HT-29 (cell line): Measurements from ENCODE around the gene CLK3. TPM values are rescaled to one million over a fixed set of nuclear protein-coding genes. Genes with fewer than 3 reads are reported as not detected.
"Not testable (repeated sequence)": the region's sequence is repeated elsewhere in the genome, so short reads cannot be mapped to it uniquely, and the experiment has no call there.

ENCODE experiments used
- DNase-seq: peaks from one replicate; pipeline ENCODE4 v3.0.0-alpha.2; 2015; ENCODE audit warnings: low spot score
- total RNA-seq: library from RNA; depleted of rRNA; stranded (reverse); fragments of >200 nt; shearing (Covaris generic); gene quantifications from 2 replicates; pipeline ENCODE4 v1.2.3, GENCODE V29; 2014

Gene CLK3
- total RNA-seq, 1 experiment from 2014 or later: 94.7 TPM

DNA sequence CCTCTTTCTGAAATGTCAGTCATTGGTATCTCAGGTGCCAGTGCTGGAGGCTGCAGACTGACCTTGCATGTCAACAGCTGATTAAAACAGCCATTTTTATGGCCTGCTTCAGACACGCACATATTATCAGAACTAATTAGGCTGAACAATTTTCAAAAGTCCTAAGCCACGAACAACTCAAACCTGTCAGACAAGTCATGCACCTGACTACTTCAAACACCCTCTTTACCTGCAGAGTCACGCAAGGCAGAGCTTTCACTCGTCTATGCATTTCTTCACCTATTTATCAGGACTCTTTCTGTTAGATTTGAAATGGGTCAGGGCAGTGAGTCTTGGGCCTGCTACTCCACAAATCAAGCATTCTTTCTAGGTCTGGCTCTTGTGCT, 26.7 kb downstream of the CLK3 start:
- DNase-seq: peak; percentile 79

DNA sequence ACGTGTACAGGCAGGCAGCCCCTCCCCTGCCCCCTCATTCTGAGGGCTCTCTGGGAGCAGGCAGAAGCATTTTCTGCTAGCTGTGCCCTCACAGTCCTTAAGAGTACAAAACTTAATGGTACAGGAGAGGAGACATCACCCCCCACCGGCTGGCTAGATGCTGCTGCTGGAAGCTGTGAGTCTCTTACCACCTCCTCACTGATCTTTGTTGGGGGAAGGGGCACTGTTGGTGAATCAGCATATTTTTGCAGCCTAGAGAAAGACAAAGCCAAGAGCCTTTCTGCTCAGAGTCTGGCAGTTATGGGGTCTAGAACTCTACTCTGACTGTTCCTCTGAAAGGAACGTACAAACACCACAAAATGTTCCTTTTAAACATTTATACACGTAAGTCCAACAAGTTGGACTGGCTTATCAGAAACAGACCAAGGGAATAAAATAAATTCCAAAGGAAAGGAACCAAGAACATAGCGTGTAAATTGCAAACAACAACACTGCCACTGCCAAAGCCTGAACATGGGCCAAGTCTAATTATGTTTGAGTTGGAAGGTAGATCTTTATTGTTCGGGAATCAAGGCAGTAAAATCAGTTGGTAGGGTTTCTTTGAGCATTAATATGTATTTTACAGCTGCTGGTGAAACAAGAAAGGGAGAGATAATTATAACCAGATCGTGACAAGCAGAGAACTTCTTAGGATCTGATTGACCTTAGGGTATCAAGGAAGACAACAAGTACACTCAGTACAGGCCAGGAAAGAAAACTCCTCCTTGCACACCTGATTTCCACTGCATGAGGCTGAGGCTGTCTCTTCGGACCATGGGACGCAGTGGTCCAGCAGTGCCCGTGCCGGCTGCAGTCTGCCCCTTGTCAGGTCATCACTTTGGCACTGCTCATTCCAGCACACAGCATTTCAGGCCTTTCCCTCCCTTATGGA, 27.4 kb downstream of the CLK3 start:
- DNase-seq: peak; percentile 46

DNA sequence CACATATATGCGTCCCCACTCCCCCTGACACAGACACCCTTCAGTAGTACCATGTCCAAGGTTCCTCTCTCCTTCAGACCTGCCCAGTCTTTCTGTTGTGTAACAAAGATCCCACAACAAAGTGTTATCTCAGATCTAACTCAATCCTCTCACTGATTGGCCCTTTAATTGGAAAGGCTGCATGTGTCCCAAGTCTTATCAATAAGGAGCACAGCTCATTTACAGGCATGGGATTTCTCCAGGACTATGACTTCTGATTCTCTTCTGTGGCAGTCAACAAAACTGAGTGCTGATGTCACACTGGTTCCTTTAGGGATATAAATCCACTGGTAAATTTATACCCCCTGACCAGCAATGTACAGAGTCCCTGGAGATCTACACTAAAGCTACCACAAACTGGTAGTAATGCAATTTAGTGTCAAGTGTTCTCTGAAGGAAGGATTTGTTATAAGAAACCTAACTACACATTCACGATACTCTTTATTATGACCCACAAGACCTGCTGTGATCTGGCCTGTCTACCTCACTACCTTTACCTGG, 28.1 kb downstream of the CLK3 start:
- DNase-seq: no peak

DNA sequence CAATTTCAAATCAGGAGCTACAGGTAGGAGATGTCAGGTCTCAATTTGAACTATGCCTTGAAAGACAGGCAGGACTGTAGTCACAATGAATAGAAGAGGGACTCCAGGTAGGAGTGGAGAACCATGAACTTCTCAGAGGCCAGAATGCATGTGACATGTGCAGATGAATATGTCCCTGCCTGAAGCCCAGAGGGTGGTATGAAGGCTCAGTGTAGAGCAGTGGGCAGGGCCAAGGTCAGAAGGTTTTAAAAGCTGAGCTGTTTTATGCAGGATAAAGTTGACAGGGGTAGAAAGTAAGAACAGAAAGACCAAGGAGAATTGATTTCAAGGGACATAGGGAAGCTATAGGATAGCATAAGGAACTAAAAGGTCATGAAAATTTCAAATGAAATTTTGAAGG, 30.8 kb downstream of the CLK3 start:
- DNase-seq: no peak

DNA sequence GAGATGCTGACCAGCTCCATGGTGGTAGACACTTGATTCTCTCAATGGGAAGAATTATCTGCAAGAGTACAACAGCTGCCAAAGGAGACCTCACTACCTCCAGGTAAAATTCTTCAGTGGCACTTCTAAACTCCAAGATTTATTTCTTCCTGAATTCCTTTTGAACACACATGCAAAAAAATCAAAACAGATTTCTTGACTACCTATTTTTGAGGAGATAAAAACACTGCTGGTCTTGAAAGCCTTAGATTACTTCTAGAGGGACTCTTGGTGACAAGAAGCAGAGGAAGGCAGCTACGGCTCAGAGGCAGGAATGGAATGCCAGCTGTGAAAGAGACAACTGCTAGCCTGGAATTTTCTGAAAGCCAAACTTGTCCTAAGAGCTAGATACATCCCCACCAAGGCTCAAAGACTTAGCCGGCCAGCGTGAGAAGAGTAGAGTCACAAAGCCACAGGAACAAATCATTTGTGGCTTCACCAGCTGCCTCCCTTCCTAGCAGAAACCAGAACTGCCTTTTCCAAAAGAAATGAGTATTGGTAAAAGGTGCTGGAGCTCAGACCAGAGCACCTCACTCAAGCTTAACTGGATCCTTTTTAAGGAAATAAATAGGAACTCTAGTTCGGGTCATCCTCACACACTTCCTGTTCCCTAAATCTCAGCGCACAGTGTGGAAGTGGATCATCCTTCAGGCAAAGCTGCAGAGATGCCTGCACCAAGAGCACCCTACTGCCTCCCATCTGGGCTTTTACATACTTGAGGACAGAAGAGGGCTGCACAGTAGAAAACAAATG, 32.6 kb downstream of the CLK3 start:
- no peak for DNase-seq

DNA sequence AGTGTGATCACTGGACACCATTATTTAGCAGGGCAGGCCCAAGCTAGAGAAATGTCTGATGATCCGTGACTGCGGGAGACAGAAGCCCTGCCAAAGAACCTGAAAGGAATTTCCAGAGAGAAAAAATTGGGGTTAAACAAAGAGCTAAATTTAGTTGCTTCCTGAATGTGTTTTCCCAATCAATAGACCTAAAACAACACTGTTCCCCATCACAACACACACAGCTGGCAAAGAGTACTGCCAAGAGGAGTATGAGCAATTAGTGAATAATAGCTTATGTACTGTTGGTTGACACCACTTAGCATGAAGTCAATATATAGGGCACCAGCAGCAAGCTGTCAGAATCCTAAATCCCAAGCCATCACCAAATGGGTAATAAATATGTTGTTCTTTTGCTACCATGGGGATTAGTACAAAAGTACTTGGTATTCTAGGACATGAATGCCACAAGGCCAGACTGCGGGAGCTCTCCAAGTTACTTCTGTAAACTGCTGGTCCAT, 35.7 kb downstream of the CLK3 start:
- DNase-seq: no peak

DNA sequence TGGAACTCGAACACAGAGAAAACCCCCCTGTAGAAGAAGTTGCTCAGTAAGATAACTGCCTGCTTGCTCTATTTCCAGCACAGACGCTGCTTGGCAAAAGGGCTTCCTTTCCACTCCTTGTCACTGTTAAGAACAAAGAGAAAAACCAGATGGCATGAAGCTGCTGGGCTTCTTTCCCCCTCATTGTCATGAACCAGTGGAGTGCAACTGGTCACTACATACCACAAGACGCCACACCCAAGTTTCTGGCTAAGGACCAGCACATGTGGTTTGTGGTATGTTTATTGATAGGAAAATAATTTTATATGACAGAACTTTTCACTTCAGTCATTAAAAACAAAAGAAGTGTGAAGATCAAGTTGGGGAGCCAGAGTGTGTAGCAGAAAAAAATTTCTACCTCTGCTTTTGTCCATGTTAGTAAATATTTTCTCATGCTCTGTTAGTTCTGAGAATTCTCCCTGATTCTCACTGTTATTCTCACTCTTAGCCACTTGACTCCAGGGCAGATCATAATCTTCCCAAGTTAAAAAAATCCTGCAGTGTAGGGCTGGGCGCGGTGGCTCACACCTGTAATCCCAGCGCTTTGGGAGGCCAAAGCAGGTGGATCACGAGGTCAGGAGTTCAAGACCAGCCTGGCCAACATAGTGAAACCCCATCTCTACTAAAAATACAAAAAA, 37.9 kb downstream of the CLK3 start:
- peak; percentile 77 for DNase-seq

DNA sequence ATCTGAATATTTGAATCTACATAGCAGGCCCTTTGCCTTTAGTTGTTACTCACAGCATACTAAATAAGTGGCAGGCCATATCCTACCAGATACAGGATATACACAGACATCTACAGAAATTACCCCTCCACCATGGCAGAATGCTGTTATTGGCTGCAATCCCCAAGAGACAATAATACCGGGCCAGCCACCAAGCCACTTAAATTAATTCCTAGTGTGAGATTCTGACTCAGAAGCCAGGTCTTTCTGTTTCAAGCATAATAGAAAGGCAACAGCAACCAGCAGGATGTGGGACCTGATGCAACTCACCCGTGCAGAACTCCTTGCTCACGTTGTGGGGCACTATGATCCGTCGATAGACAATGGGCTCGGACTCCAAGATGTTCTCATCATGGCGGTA, 39.8 kb downstream of the CLK3 start:
- DNase-seq: no peak

DNA sequence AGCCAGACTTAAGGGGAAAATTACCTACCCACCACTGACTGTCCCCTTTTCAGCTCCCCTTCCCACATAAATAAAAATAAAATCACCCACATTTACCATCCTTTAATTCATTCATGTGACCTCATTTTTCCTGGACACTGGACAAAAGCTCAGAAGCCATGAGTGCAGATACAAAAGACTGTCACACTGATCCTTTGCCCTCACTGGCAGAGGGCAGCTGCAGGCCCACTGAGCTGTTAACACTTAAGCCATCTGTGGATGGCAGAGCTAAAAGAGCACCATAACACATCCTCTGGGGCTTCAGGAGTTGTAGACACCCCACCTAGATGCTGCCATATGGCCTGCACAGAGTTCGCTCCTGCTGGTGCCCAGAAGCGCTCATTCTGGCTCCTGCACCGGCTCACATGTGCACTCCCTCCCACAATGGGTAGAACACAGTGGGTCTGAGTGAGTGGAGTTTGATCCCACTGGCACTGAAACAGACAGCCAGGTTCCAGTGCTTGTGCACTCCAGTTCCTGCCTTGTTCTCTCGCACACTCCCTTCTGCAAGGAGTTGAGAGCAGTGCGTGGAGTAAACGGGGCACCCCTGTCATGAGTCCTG, 41.4 kb downstream of the CLK3 start:
- DNase-seq: no peak

DNA sequence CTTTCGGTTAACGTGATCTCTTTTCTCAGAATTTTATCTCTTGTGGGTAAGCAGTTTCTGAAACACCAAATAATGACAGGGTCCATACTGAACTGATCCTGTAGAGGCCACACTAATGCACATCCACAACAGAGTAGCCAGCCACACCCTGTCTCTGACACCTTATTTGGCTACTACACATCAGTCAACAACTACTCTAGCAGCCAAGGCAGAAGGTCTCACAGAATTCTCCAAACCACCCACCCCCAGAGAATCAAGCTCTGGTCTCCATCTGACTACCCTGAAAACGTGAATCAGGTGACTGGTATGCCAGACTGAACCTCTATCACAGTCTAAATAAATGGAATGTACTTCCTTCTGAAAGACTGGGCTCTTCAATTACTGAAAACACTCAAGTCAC, 42.2 kb downstream of the CLK3 start:
- DNase-seq: no peak

DNA sequence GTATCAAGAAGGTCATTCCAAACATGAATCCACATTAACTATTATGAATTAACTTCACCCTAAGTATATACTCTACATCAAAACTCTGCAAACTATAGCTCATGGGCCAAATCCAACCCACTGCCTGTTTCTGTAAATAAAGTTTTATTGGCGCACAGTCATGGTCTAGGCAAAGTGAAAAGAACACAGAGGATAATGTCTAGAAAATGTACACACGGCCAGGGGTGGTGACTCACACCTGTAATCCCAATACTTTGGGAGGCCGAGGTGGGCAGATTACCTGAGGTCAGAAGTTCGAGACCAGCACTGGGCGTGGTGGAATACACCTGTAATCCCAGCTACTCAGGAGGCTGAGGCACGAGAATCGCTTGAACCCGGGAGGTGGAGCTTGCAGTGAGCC, 45.6 kb downstream of the CLK3 start:
- not testable (repeated sequence) for DNase-seq

DNA sequence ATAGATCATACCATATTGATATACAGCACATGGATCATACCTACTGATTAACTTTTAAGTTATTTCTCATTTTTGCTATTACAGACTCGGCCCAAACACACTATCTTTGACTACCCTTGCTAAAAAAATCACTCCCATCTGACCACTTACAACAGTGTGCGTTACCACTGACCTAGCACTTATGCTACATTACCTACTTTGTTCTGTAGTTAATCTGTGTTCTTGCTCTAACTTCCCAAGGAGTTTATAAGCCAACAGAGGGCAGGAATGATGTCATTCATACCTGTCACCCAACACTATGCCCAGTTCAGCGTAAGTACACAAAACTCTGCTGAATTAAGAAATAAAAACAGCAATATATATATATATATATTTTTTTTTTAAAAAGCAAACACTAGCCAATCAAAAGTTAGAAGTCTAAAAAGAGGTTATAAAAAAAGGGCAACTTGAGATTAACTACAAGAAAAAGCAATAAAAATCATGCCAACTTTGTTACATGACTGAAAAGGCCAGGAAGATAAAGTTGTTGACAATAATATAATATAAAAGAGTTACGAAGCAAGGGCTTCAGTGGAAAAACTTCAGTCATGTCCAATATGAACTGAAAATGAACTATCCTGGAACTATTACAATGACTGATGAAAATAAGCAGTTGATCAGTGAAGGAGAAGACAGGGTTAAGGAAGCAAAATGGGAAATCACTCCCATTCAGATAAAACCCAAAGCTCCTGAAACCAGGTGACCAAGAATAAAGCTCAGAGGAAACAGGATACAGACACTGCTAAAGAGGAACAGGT, 46.6 kb downstream of the CLK3 start:
- DNase-seq: no peak

DNA sequence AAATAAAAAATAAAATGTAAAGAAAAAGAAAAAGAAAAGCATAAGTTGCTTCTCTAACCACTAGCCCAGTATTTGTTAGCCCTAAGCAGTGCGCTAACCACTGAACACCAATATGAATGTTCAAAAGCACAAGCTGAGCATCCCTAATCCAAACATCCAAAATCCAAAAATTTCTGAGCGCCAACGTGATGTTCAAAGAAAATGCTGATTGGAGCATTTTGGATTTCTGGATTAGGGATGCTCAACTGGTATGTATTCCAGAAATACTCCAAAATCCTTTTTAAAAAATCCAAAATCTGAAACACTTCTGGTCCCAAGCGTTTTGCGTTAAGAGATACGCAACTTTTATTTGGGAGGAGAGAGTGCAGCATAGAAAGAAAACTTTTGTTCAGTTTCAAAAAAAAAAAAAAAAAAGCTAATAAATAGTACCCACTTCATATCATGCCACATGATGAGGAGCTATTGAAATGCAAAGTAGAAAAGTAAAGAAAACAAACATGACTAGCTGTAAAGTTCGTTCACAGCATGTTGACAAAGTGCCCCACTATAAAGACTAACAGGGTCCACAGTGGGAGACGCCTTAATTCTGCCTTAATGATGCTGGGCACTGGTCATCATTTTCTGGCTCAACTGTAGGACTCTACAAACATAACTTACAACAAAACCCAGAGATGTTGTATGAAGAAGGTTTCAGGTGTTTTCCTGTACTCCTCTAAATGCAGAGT, 47.8 kb downstream of the CLK3 start:
- no peak for DNase-seq

DNA sequence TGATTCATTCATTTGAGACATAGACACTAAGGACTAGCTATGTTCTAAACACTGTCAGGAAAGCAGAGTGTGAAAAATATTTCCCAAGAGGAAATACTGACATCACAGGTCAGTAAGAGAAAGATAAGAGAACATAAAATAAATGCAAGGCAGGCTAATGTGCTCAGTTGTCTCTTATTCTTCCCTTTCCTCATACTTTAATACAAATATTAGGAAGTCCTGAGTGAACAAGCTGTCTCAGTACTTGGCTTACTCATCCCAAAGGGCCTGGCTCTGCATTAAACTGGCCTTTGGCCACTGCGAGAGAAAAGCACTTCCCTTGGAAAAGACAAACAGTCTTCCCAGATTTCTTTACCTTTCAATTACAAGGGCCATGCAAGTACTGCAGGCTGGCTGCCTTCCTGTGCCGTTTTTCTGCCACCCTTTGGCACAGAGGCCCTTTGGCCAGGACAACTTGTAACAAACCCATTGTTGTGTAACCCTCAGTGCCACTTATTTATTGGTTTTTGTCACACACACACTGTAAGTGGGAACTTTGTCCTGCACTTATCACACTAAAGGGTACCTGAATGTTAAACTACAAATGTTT, 48.5 kb downstream of the CLK3 start:
- DNase-seq: peak; percentile 53

DNA sequence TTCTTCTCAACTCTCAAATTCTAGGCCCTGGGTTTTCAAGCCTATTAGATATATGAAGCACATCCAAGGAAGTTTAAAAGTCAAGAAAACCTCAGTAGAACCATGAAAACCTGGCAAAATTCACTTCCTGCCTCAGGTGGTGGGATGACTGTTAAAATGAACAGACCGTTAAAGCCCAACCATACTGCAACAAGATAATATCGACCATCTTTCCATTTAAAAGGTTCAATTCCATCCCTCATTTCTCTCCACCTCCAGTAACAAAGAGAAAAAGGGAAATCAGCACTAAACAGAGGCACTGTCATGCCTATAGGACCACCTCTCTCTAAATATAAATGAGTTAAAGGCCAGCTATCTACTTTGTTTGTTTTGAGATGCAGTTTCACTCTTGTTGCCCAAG, 49.0 kb downstream of the CLK3 start:
- DNase-seq: no peak

DNA sequence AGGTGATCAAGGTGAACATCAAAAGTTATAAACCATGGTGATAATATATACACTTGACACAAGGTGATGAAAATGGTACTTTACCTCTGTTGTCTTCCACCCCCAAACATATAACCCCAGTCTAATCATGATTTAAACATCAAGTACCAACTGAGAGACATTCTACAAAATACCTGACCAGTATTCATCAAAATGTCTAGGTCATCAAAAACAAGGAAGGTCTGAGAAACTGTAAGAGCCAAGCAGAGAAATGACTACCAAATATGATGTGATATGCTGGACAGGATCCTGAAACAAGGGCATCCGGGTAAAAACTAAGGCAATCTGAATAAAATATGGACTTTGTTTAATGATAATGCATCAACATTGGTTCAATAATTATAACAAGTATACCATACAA, 52.3 kb downstream of the CLK3 start:
- DNase-seq: no peak

DNA sequence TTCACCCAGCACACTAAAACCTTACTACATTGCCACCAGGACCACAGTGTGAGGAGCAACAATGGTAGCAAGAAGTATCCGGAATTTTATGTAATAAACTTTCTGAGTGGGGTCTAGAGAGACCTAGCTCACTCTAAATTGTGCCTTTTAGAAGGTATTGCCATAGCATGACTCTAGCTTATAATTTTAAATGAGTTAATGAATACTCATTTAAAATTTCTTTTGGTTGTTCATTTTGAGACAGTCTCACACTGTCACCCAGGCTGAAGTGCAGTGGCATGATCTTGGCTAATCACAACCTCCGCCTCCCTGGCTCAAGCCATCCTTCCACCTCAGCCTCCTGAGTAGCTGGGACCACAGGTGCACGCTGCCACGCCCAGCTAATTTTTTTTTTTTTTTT, 54.0 kb downstream of the CLK3 start:
- DNase-seq: no peak

DNA sequence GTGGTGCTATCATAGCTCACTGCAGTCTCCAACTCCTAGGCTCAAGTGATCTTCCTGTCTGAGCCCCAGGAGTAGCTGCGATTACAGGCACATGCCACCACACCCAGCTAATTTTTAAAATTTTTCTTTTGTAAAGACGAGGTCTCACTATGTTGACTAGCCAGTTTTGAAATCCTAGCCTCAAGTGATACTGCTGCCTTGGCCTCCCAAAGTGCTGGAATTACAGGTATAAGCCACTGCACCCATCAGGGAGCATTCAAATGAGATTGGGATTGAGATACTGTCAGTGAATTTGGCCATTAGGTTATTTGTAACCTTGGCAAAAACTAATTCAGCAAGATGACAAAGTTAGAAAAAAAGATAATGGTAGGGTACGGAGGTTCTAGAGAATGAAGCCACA, 58.5 kb downstream of the CLK3 start:
- DNase-seq: no peak

DNA sequence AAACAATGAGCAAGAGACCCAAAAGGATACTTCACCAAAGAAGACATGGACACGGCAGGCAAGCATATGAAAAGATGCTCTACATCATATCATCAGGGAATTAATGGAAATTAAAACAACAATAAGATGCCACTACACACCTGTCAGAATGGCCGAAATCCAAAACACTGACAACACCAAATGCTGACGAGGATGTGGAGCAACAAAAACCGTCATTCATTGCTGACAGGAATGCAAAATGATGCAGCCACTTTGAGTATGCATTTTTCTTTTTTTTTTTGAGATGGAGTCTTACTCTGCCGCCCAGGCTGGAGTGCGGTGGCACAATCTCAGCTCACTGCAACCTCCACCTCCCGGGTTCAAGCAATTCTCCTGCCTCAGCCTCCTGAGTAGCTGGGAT, 61.2 kb downstream of the CLK3 start:
- no peak for DNase-seq
